Bronchial epithelial cell (primary cell): ENCODE data around the gene HOXA1. TPM values are rescaled to one million over a fixed set of nuclear protein-coding genes. Genes with fewer than 3 reads are reported as not detected.

Experiments
- DNase-seq: peaks from one replicate; pipeline ENCODE4 v3.0.0-alpha.2; 2010; ENCODE audit warnings: low read depth
- FAIRE-seq: peaks from 2 replicates; lab custom pipeline; 2011; peaks lifted over from hg19 to GRCh38; lab: Jason Lieb, UNC
- H3K27me3 ChIP-seq: 2 replicates; pipeline ENCODE4 v1.5.1; 2011; ENCODE audit warnings: low read length; ENCODE audit not compliant: control insufficient read depth, insufficient read depth
- H3K36me3 ChIP-seq: 2 replicates; pipeline ENCODE4 v1.5.1; 2011; ENCODE audit warnings: low read length; ENCODE audit not compliant: control insufficient read depth, insufficient read depth
- H3K4me3 ChIP-seq: 2 replicates; pipeline ENCODE4 v1.5.1; 2011; ENCODE audit warnings: mild to moderate bottlenecking, low read depth, low read length, control low read depth
- CTCF ChIP-seq: IDR thresholded peaks from 2 replicates; pipeline ENCODE4 v1.5.1; 2011; ENCODE audit warnings: mild to moderate bottlenecking, moderate library complexity, low read length, control low read depth, inconsistent platforms; ENCODE audit not compliant: insufficient read depth, severe bottlenecking
- total RNA-seq: library from RNA; depleted of rRNA; stranded (reverse); fragments of >200 nt; gene quantifications from 2 replicates; pipeline ENCODE4 v1.2.1, GENCODE V29; 2014

HOXA1 gene
- total RNA-seq, 1 donor from 2014 or later = 0.26 TPM

- no peak for FAIRE-seq
- Histone ChIP-seq H3K4me3 (no peak overlapping the region), H3K36me3 (no peaks in the 10 kb centered on the region), H3K27me3 (peaks cover 33% of the 10 kb centered on the region)
- DNase-seq = no peak
- TF ChIP-seq CTCF = no peak
These were observed 4.7 kb downstream of the HOXA1 start for GRCh38 chr7:27091105-27091504.

- FAIRE-seq = no peak
- peaks cover 27% of the 10 kb centered on the region for H3K27me3 ChIP-seq
- H3K4me3 ChIP-seq = no peak overlapping the region
- no peak for DNase-seq
- TF ChIP-seq CTCF = no peak
- H3K36me3 ChIP-seq = no peaks in the 10 kb centered on the region
These were observed 7.5 kb downstream of the HOXA1 start for GRCh38 chr7:27088002-27088922.

- Histone ChIP-seq H3K4me3 (no peak overlapping the region), H3K27me3 (peaks cover 7% of the 10 kb centered on the region), H3K36me3 (no peaks in the 10 kb centered on the region)
- TF ChIP-seq CTCF = no peak
- FAIRE-seq (no peak), DNase-seq (no peak)
These were observed 12.2 kb downstream of the HOXA1 start for GRCh38 chr7:27083646-27084045.

GRCh38 chr7:27082171-27082570 lies 13.6 kb downstream of the HOXA1 start:
- Histone ChIP-seq H3K36me3 (no peaks in the 10 kb centered on the region), H3K27me3 (no peaks in the 10 kb centered on the region), H3K4me3 (no peak overlapping the region)
- FAIRE-seq (no peak), DNase-seq (peak; percentile 38)
- TF ChIP-seq CTCF = no peak

GRCh38 chr7:27080844-27081436 lies 14.9 kb downstream of the HOXA1 start:
- DNase-seq (peak; percentile 67), FAIRE-seq (no peak)

More at GRCh38 chr7:27080844-27081436, 14.9 kb downstream of the HOXA1 start:
- H3K4me3 ChIP-seq = no peak overlapping the region
- no peaks in the 10 kb centered on the region for H3K36me3 ChIP-seq
- TF ChIP-seq CTCF = no peak
- H3K27me3 ChIP-seq = no peaks in the 10 kb centered on the region
